CD4-positive, alpha-beta T cell treated with Interleukin-6 for 4 hours (primary cell): ENCODE measurements around the gene EXOC6B.
"Not testable (repeated sequence)": the region's sequence is repeated elsewhere in the genome, so short reads cannot be mapped to it uniquely, and the experiment has no call there.

Source experiments
- DNase-seq: peaks from one replicate; pipeline ENCODE4 v3.0.0-alpha.2; 2020; ENCODE audit warnings: mixed read lengths

EXOC6B gene

GRCh38 chr2:72425996-72426395, 399.8 kb downstream of the EXOC6B start:
- DNase-seq: no peak

DNA sequence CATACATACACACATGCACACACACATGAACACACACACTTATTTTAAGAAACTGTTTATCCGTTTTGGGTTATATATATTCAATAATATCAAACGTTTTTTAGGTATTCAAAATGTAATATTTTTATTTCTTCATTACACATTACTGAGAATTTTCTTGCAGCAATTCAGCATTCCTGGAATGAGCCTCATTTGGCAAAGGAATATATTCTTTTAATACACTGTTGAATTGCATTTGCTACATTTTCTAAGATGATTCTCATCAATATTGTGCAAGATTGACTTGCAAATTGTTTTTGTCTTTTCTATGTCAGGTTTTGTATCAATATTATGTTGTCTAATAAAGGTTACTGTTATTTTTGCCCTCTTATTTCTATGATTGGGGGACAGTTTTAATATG, 402.1 kb downstream of the EXOC6B start:
- DNase-seq: no peak

- not testable (repeated sequence) for DNase-seq
Observed at GRCh38 chr2:72421771-72422379, 404.0 kb downstream of the EXOC6B start.

- DNase-seq: no peak
Observed at GRCh38 chr2:72415781-72416475, 409.9 kb downstream of the EXOC6B start.

DNA sequence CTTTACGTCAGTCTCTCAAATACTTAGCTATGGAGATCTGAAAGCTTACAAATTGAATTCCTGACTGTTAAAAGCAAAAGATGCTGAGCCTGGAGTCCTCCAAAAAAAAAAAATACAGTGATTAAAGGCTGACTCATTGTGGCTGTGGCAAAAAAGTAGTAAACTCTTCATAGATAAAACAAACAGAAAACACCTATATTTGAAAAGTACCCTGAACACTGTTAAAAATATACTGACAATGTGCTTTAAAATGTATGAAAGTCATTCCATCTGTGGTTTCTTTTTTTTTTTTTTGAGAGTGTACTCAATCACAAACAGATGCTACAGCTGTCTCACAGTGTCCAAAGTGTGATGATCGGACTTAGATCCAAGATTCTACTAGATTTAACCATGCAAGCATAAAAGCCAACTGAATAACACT, 410.6 kb downstream of the EXOC6B start:
- no peak for DNase-seq

DNA sequence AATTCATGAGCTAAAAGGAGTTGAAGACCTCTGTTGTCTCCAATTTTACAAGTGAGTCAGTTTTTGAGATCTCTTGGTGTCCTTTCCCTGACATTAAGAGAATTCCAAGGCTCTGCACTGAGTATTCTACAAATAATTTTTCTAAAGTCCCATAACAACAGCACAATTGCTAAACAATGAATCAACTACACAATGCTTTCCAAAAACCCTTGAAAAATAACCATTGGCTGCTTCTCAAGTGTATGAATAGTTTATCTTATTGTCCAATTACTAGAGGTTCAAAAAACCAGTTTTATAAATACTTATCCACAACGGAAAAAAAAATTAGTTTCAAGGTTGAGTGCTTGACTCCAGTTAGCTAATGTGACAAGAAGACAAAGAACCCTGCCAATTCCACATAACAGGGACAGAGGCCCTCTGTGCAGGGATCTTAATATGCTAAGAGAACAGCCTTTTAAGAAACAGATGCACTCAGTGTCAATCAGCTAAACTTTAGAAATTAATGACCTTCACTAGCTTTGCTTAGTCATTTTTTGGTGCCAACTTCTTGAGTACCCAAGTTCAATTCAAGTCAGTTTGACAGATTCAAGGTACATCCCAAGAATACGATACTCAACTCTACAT, 411.6 kb downstream of the EXOC6B start:
- DNase-seq: no peak

DNA sequence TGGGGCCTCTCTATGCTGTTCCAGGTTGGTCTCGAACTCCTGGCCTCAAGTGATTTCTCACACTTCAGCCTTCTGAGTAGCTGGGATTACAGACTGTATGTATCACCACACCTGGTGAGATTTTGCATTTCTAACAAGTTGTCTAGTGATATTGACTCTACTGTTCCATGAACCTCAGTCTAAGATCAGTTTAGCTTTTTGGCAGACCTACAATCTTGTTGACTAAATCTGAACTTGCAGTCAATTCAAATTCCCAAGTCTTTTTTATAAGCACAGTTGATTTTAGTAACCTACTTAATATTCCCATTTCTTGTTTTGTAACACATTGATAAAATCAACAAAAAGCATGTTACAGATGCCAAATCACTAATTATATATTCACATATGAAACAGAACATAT, 412.1 kb downstream of the EXOC6B start:
- DNase-seq: no peak

DNA sequence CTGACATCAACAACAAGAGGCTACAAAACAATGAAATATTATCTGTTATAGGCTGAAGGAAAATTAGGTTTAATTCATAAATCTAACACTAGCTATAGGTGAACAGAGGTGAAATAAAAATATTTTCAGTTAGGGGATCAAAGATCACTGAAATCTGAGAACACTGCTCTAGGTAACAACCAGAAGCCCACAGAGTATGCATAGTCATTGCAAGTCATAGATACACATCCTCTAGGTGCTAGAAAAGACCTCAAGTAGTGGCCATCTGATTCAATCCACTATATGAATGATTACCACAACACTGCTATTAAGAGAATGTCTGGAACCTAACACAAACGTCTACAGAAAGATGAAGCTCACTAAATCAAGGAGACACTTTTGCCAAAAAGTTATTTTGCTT, 413.6 kb downstream of the EXOC6B start:
- no peak for DNase-seq

DNA sequence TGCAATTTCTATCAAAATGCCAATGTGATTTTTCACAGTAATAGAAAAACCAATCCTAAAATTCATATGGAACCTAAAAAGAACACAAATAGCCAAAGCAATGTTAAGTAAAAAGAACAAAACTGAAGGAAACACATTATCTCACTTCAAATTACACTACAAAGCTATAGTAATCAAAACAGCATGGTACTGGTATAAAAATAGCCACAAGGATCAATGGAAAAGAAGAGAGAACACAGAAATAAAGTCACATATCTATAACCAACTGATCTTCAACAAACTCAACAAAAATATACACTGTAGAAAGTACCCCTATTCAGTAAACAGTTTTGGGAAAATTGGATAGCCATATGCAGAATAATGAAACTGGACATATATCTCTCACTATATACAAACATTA, 426.0 kb downstream of the EXOC6B start:
- no peak for DNase-seq

GRCh38 chr2:72395096-72395495, 430.7 kb downstream of the EXOC6B start:
- no peak for DNase-seq

GRCh38 chr2:72394541-72395070, 431.2 kb downstream of the EXOC6B start:
- DNase-seq: no peak

- DNase-seq: no peak
Observed at GRCh38 chr2:72389447-72389846, 436.4 kb downstream of the EXOC6B start.

DNA sequence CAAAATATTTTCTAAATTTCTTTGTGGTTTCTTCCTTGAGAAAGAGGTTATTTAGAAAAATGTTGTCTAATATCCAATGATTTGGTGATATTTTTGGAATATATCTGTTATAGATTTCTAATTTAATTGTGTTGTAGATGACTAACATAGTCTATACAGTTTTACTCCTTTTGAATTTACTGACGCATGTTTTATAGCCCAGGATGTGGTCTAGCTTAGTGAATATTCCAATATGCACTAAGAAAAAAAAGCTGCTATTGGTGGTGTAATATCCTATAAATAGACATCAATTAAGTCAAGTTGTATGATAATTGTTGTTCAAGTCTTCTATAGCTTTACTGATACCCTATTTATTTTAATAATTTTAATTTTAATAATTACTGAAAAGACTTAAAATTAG, 437.6 kb downstream of the EXOC6B start:
- no peak for DNase-seq

GRCh38 chr2:72386288-72386687, 439.5 kb downstream of the EXOC6B start:
- DNase-seq: no peak

- no peak for DNase-seq
Observed at GRCh38 chr2:72378753-72379348, 447.0 kb downstream of the EXOC6B start.

DNA sequence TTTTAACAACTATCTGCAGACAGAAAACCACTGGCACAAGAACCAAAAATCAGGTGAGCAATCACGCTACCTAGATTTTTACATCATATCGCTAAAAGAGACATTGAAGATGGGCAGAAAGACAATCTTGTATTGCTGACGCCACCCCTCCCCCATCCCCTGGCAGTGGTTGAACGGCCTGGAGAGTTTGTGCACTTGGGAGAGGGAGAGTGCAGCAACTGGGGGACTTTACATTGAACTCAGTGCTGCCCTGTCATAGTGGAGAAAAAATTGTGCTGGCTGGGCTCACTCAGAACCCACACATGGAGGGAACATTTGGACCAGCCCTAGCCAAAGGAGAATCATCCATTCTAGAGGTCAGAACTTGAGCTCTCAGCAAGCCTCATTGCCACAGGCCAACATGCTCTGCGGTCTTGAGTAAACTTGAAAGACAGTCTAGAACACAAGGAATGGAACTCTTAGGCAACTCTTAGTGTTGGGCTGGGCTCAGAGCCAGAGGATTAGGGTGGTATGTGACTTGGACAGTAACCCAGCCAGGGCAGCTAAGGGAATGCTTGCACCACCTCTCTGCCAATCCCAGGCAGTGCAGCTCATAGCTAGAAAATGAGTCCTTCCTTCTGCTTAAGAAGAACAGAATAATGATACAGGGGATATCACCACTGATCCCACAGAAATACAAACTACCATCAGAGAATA, 458.2 kb downstream of the EXOC6B start:
- no peak for DNase-seq

DNA sequence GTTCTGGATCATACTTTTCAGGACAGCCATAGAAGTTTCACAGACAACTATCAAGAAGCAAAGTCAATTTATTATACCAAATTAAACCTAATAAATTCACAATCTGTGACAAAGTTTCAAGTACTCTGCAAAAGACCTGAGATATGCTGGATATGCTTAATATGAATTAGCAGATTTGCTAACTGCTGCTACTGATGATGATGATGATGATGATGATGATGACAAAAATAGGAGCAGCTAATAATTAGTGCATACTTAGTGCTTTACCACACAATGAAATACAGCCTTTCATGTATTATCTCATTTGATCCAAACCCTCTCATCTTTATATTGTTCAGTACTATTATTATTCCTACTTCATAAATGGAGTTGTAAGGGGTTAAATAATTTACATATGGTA, 462.4 kb downstream of the EXOC6B start:
- no peak for DNase-seq

DNA sequence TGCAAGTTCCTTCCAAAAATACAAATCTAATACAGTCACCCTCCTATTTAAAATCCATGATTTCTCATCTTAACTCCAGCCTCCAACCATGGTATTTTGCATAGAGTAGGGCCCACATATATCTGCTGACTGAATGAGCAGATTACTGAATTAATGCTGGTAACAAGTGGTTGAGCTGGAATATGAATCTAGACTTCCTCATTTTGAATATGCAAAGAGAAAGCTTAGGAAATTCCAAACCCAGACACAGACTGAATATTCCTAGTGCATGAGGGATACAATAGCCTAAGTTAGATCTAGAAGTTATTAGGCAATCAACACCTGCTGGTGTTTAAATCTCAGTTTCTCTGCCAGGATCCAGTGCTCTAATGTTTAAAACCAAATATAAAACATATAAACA, 463.1 kb downstream of the EXOC6B start:
- DNase-seq: no peak

- DNase-seq: no peak
Observed at GRCh38 chr2:72361521-72361920, 464.3 kb downstream of the EXOC6B start.

DNA sequence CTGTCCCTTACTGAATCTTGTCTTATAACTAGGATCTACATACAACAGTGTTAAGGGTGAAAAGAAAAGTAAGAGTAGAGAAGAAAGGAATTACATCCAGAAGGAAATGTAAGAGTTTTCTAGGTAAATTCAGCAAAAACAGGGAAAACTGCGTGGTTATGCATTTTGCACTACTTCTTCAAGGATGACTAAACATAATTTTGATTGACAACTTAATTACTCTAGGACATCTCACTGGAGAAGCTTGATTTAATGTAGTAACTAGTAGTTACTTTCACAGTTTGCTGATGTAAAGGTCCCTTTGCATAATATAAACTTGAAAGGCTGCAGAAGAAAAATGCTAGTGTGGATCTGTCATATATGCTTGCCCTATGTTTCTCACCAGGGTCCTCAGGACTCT, 464.8 kb downstream of the EXOC6B start:
- no peak for DNase-seq

- no peak for DNase-seq
Observed at GRCh38 chr2:72350852-72351251, 475.0 kb downstream of the EXOC6B start.

- DNase-seq: no peak
Observed at GRCh38 chr2:72349016-72349415, 476.8 kb downstream of the EXOC6B start.

DNA sequence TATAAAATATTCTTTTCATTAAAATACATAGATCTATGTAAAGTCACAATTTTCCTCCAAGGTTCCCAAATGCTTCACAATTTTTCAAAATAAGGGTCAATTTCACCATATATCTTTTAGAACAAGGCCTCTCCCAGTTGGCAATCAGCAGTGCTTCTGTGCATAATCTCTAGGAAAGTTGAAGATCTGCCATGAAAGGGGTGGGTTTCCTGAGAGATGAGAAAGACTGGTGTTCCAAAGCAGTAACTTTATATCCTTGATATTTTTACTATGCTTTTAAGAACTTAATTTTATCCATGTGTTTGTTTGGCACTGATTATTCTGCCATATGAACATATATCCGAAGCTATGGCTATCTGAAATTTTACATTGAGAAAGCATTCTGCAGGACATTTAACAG, 478.8 kb downstream of the EXOC6B start:
- no peak for DNase-seq
